ENCODE data around the gene BAZ1B. TPM values are rescaled to one million over a fixed set of nuclear protein-coding genes. Genes with fewer than 3 reads are reported as not detected.

BAZ1B gene
- total and polyA plus RNA-seq, 9 of the 15 experiments (the other 6 are each of a cell fraction or from before 2014, with no cell fraction given) = 15.0 to 134 (median 79.5) TPM

DNA sequence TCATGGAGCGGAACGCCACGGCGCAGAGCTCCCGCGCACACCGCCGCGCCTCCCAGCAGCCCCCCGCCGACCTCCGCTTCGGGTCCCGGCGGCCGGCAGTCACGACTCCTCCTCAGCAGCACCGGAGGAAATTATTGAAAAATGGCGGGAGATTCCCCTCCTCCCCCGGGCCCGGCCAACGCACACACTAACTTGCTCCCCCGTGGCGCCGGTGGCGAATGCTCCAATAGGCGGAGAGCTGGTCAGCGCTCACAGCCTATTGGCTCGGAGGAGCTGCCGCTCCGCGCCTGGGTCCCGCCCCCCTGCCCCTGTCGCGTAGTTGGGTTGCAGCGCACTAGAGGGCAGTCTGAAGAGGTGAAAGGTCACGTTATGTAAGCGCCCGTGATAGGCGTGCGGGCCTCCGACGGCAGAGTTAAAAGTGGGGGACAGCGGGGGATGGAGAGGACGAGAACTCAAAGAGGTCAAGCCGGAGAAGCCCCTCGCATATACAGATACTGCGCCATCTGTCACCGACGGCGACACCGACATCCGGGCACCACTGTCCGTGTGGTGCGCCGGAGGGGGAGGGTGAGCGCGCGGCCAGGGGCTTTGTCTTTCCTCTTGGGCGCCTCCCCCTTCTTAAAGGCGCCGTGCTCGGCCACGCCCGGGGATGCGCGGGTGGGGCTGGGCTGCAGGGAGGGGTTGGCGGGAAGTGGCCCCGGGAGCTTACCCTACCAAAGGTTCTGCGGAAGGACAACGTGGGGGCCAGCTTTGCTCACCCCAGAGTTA is at the start of gene BAZ1B (continued):
- TF ChIP-seq POLR2H (tag; IDR thresholded peaks at IDR 0.05; ENCODE audit: low read depth) = peak; percentile 87
- TF ChIP-seq RBM14 (IDR thresholded peaks at IDR 0.05; ENCODE audit: borderline replicate concordance, insufficient read depth, low read depth, low read length) = no peak
- TF ChIP-seq TFAM (CRISPR knock-in tag; conservative IDR thresholded peaks at IDR 0.05) = no peak
- TF ChIP-seq SRSF1 (IDR thresholded peaks at IDR 0.05; ENCODE audit: low read depth, low read length) = 0 out of 2 replicates have a peak, but pooled peaks have one; percentile 74
- TF ChIP-seq ATF7 (IDR thresholded peaks at IDR 0.05) = peak; percentile 91
- TF ChIP-seq CEBPG (CRISPR knock-in tag; IDR thresholded peaks at IDR 0.05) = peak; percentile 69; the same call in 1 of the 2 replicates
- TF ChIP-seq CEBPG (tag; conservative IDR thresholded peaks at IDR 0.05 in 1 of 2, IDR thresholded peaks at IDR 0.05 in 1 of 2) = no peak
- peak; percentile 78 for TF ChIP-seq TBP (optimal IDR thresholded peaks at IDR 0.05; ENCODE audit: low read depth, low read length)
- peak; percentile 8; the same call in 1 of the 2 replicates for TF ChIP-seq ZNF384 (IDR thresholded peaks at IDR 0.05; ENCODE audit: low read depth, low read length)
- peak; percentile 84 for TF ChIP-seq CREB1 (IDR thresholded peaks at IDR 0.05)
- peak; percentile 95 for TF ChIP-seq CREB1 (CRISPR knock-in tag; IDR thresholded peaks at IDR 0.05)
- TF ChIP-seq, protein P1, sequence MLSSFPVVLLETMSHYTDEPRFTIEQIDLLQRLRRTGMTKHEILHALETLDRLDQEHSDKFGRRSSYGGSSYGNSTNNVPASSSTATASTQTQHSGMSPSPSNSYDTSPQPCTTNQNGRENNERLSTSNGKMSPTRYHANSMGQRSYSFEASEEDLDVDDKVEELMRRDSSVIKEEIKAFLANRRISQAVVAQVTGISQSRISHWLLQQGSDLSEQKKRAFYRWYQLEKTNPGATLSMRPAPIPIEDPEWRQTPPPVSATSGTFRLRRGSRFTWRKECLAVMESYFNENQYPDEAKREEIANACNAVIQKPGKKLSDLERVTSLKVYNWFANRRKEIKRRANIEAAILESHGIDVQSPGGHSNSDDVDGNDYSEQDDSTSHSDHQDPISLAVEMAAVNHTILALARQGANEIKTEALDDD (IDR thresholded peaks at IDR 0.05) = no peak
- TF ChIP-seq, protein P2, sequence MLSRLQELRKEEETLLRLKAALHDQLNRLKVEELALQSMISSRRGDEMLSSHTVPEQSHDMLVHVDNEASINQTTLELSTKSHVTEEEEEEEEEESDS (CRISPR knock-in tag; IDR thresholded peaks at IDR 0.05) = no peak
- TF ChIP-seq CHD2 (IDR thresholded peaks at IDR 0.05; ENCODE audit: low read depth, low read length) = peak; percentile 87
- no peak for TF ChIP-seq ZNF274 (IDR thresholded peaks at IDR 0.05; ENCODE audit: borderline replicate concordance, low read depth, low read length)
- no peak; the same call in 1 of the 2 replicates for TF ChIP-seq ZNF75A (CRISPR knock-in tag; IDR thresholded peaks at IDR 0.05)
- TF ChIP-seq PHF8 (IDR thresholded peaks at IDR 0.05; ENCODE audit: borderline replicate concordance, low read length) = peak; percentile 69; the same call in 1 of the 2 replicates
- TF ChIP-seq NONO (IDR thresholded peaks at IDR 0.05; ENCODE audit: low read depth in 2 of 2, low read length in 1 of 2) = peak; percentile 50 to 69; a peak in 1 of 4 replicates
- TF ChIP-seq KLF6 (CRISPR knock-in tag; IDR thresholded peaks at IDR 0.05; ENCODE audit: borderline replicate concordance) = peak; percentile 87
- no peak; the same call in 1 of the 2 replicates for TF ChIP-seq TRIM28 (IDR thresholded peaks at IDR 0.05)
- TF ChIP-seq, protein P3, sequence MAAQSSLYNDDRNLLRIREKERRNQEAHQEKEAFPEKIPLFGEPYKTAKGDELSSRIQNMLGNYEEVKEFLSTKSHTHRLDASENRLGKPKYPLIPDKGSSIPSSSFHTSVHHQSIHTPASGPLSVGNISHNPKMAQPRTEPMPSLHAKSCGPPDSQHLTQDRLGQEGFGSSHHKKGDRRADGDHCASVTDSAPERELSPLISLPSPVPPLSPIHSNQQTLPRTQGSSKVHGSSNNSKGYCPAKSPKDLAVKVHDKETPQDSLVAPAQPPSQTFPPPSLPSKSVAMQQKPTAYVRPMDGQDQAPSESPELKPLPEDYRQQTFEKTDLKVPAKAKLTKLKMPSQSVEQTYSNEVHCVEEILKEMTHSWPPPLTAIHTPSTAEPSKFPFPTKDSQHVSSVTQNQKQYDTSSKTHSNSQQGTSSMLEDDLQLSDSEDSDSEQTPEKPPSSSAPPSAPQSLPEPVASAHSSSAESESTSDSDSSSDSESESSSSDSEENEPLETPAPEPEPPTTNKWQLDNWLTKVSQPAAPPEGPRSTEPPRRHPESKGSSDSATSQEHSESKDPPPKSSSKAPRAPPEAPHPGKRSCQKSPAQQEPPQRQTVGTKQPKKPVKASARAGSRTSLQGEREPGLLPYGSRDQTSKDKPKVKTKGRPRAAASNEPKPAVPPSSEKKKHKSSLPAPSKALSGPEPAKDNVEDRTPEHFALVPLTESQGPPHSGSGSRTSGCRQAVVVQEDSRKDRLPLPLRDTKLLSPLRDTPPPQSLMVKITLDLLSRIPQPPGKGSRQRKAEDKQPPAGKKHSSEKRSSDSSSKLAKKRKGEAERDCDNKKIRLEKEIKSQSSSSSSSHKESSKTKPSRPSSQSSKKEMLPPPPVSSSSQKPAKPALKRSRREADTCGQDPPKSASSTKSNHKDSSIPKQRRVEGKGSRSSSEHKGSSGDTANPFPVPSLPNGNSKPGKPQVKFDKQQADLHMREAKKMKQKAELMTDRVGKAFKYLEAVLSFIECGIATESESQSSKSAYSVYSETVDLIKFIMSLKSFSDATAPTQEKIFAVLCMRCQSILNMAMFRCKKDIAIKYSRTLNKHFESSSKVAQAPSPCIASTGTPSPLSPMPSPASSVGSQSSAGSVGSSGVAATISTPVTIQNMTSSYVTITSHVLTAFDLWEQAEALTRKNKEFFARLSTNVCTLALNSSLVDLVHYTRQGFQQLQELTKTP (IDR thresholded peaks at IDR 0.05; ENCODE audit: low read depth in 1 of 2, partially characterized antibody in 2 of 2) = peak in 1 of 2 experiments; percentile 82
- TF ChIP-seq POLR2AphosphoS2 (IDR thresholded peaks at IDR 0.05; ENCODE audit: low read length) = no peak
- no peak for TF ChIP-seq BRCA1 (IDR thresholded peaks at IDR 0.05)
- no peak for TF ChIP-seq BRCA1 (CRISPR knock-in tag; IDR thresholded peaks at IDR 0.05)
